SK-N-MC (cell line): Measurements from ENCODE around the gene RWDD1.
A peak's percentile ranks its signal among the peaks of the same experiment; 100 is the strongest.

Source experiments
- EZH2 ChIP-seq: fragments of 200-600 bp; sonication (generic); IDR thresholded peaks from one replicate; pipeline ENCODE4 v1.6.1; 2017; ENCODE audit warnings: antibody characterized with exemption
- POLR2AphosphoS5 ChIP-seq: IDR thresholded peaks from 2 replicates; pipeline ENCODE4 v1.6.1; 2012; ENCODE audit warnings: mild to moderate bottlenecking, low read depth, low read length, borderline replicate concordance

GRCh38 chr6:116570856-116571682, at the start of gene RWDD1:
- TF ChIP-seq EZH2 (no peak), POLR2AphosphoS5 (peak; percentile 98)
